Neural progenitor cell (in vitro differentiated cells): ENCODE measurements around the gene SELENOW. TPM values are rescaled to one million over a fixed set of nuclear protein-coding genes. Genes with fewer than 3 reads are reported as not detected.
"Not testable (repeated sequence)": the region's sequence is repeated elsewhere in the genome, so short reads cannot be mapped to it uniquely, and the experiment has no call there.

ENCODE experiments used
- DNase-seq: peaks from one replicate; pipeline ENCODE4 v3.0.0-alpha.2; 2016; ENCODE audit warnings: low spot score
- H2AFZ ChIP-seq: fragments of 200-600 bp; sonication (generic); replicated peaks from 2 replicates; pipeline ENCODE4 v1.6.1; 2016; ENCODE audit warnings: antibody characterized with exemption
- H3F3A ChIP-seq: fragments of 200-600 bp; sonication (generic); 2 replicates; pipeline ENCODE4 v1.6.1; 2016; ENCODE audit warnings: antibody characterized with exemption, low read depth
- H3K27ac ChIP-seq: fragments of 200-600 bp; sonication (generic); 2 replicates; pipeline ENCODE4 v1.5.1; 2016; ENCODE audit warnings: mild to moderate bottlenecking
- H3K27me3 ChIP-seq: fragments of 200-600 bp; sonication (generic); 2 replicates; pipeline ENCODE4 v1.6.1; 2016; ENCODE audit warnings: mild to moderate bottlenecking, moderate library complexity
- H3K36me3 ChIP-seq: fragments of 200-600 bp; sonication (generic); 2 replicates; pipeline ENCODE4 v1.5.1; 2016
- H3K4me1 ChIP-seq: fragments of 200-600 bp; sonication (generic); 2 replicates; pipeline ENCODE4 v1.6.1; 2016; ENCODE audit warnings: mixed run types
- H3K4me2 ChIP-seq: fragments of 200-600 bp; sonication (generic); 2 replicates; pipeline ENCODE4 v1.6.1; 2016
- H3K4me3 ChIP-seq: fragments of 200-600 bp; sonication (generic); 2 replicates; pipeline ENCODE4 v1.5.1; 2016
- H3K79me2 ChIP-seq: fragments of 200-600 bp; sonication (generic); 2 replicates; pipeline ENCODE4 v1.6.1; 2016; ENCODE audit warnings: low read depth
- H3K9ac ChIP-seq: fragments of 200-600 bp; sonication (generic); 2 replicates; pipeline ENCODE4 v1.6.1; 2016
- H3K9me3 ChIP-seq: fragments of 200-600 bp; sonication (generic); 2 replicates; pipeline ENCODE4 v1.5.1; 2016; ENCODE audit warnings: low read depth
- H4K20me1 ChIP-seq: fragments of 200-600 bp; sonication (generic); 2 replicates; pipeline ENCODE4 v1.6.1; 2016; ENCODE audit warnings: low read depth
- H3K27ac Mint-ChIP-seq: 3 replicates; pipeline ENCODE4 v1.8.0; 2021; ENCODE audit warnings: mixed read lengths
- H3K27me3 Mint-ChIP-seq: 2 replicates; pipeline ENCODE4 v1.8.0; 2022; ENCODE audit warnings: low read depth, mild to moderate bottlenecking, inconsistent platforms, moderate library complexity, mixed read lengths; ENCODE audit not compliant: insufficient read depth
- H3K36me3 Mint-ChIP-seq: 3 replicates; pipeline ENCODE4 v1.8.0; 2021; ENCODE audit warnings: mixed read lengths
- H3K4me1 Mint-ChIP-seq: 3 replicates; pipeline ENCODE4 v1.8.0; 2021; ENCODE audit warnings: mixed read lengths
- H3K4me3 Mint-ChIP-seq: 3 replicates; pipeline ENCODE4 v1.8.0; 2021; ENCODE audit warnings: mild to moderate bottlenecking, moderate library complexity, mixed read lengths
- H3K9me3 Mint-ChIP-seq: 3 replicates; pipeline ENCODE4 v1.8.0; 2020; ENCODE audit warnings: mixed read lengths
- EZH2 ChIP-seq: fragments of 200-600 bp; sonication (generic); IDR thresholded peaks from 2 replicates; pipeline ENCODE4 v1.6.1; 2017; ENCODE audit warnings: antibody characterized with exemption, mild to moderate bottlenecking, moderate library complexity
- EZH2phosphoT487 ChIP-seq: fragments of 200-600 bp; sonication (generic); IDR thresholded peaks from 2 replicates; pipeline ENCODE4 v1.6.1; 2017; ENCODE audit warnings: antibody characterized with exemption
- total RNA-seq: library from RNA; depleted of rRNA; stranded (reverse); fragments of >200 nt; gene quantifications from 2 replicates; pipeline ENCODE4 v1.2.3, GENCODE V29; 2015; ENCODE audit warnings: low replicate concordance
- TF ChIP-seq, protein P1 (sequence below): fragments of 200-600 bp; sonication (generic); IDR thresholded peaks from 2 replicates; pipeline ENCODE4 v1.5.1; 2017; ENCODE audit warnings: antibody characterized with exemption, mild to moderate bottlenecking

Gene SELENOW
- total RNA-seq, 1 donor from 2014 or later = 234 TPM

DNA sequence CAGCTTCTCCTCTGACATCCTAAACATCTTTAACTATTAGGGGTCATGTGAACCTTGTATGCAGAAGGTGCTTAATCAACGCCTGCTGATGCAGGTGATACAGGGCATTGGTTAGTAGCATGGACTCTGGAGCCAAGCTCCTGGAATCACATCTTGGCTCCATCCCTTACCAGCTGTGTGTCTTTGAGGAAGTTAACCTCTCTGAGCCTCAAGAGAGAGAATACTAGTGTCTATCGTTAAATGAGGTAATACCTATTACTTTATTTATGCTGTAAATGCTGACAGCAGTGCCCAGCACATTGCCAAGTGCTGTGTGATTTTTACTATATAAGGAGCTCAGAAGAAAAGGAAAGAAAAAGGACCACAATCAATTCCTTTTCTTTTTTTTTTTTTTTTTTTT lies 11.2 kb upstream of the SELENOW start:
- Histone ChIP-seq H3K4me2 (no peak overlapping the region), H3K27ac (no peak overlapping the region), H3K9me3 (no peaks in the 10 kb centered on the region), H3K36me3 (no peaks in the 10 kb centered on the region), H3K4me3 (no peak overlapping the region), H3K9ac (no peak overlapping the region), H2AFZ (no peak overlapping the region), H4K20me1 (no peaks in the 10 kb centered on the region), H3K27me3 (no peaks in the 10 kb centered on the region), H3F3A (peaks cover 3% of the 10 kb centered on the region), H3K4me1 (peaks cover 6% of the 10 kb centered on the region), H3K79me2 (no peaks in the 10 kb centered on the region)
- Mint-ChIP-seq H3K4me1 (peaks cover 13% of the 10 kb centered on the region), H3K36me3 (no peaks in the 10 kb centered on the region), H3K27ac (no peak overlapping the region), H3K9me3 (no peaks in the 10 kb centered on the region), H3K27me3 (peaks cover 6% of the 10 kb centered on the region), H3K4me3 (no peak overlapping the region)
- DNase-seq = no peak
- no peak for TF ChIP-seq EZH2
- TF ChIP-seq, protein P1, sequence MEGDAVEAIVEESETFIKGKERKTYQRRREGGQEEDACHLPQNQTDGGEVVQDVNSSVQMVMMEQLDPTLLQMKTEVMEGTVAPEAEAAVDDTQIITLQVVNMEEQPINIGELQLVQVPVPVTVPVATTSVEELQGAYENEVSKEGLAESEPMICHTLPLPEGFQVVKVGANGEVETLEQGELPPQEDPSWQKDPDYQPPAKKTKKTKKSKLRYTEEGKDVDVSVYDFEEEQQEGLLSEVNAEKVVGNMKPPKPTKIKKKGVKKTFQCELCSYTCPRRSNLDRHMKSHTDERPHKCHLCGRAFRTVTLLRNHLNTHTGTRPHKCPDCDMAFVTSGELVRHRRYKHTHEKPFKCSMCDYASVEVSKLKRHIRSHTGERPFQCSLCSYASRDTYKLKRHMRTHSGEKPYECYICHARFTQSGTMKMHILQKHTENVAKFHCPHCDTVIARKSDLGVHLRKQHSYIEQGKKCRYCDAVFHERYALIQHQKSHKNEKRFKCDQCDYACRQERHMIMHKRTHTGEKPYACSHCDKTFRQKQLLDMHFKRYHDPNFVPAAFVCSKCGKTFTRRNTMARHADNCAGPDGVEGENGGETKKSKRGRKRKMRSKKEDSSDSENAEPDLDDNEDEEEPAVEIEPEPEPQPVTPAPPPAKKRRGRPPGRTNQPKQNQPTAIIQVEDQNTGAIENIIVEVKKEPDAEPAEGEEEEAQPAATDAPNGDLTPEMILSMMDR = no peak
- no peak for TF ChIP-seq EZH2phosphoT487

DNA sequence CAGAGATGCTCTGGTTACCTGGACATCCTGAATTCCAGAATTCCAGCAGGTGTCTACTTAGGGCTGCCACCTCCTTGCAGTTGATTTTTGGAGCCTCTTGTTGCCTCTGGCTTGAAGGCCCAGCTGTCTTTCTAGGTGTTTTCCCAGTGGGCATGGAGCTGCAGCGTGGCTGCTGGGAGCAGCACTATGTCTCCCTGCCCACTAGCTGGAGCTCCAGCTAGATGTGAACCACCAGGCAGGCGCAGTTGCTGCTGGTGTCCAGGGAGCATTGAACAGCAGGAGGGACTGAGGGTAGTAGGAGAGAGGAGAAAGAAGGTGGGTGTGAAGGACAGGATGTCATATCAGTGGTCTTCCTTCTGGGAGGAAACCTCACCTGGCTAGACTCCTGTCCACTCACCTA lies 9.9 kb upstream of the SELENOW start:
- Mint-ChIP-seq H3K27ac (no peak overlapping the region), H3K4me3 (no peak overlapping the region), H3K9me3 (no peaks in the 10 kb centered on the region), H3K27me3 (peaks cover 6% of the 10 kb centered on the region), H3K4me1 (peaks cover 16% of the 10 kb centered on the region), H3K36me3 (no peaks in the 10 kb centered on the region)
- H3K4me2 ChIP-seq = no peak overlapping the region
- H4K20me1 ChIP-seq = no peaks in the 10 kb centered on the region
- TF ChIP-seq EZH2 (no peak), EZH2phosphoT487 (no peak)
- TF ChIP-seq, protein P1 = no peak
- H3K4me1 ChIP-seq = peaks cover 6% of the 10 kb centered on the region
- no peaks in the 10 kb centered on the region for H3K27me3 ChIP-seq
- no peaks in the 10 kb centered on the region for H3K79me2 ChIP-seq
- no peaks in the 10 kb centered on the region for H3K36me3 ChIP-seq
- no peak overlapping the region for H3K4me3 ChIP-seq
- no peak overlapping the region for H3K27ac ChIP-seq
- no peak for DNase-seq
- H3F3A ChIP-seq = peaks cover 4% of the 10 kb centered on the region
- H3K9ac ChIP-seq = no peak overlapping the region
- H2AFZ ChIP-seq = no peak overlapping the region
- H3K9me3 ChIP-seq = no peaks in the 10 kb centered on the region

DNA sequence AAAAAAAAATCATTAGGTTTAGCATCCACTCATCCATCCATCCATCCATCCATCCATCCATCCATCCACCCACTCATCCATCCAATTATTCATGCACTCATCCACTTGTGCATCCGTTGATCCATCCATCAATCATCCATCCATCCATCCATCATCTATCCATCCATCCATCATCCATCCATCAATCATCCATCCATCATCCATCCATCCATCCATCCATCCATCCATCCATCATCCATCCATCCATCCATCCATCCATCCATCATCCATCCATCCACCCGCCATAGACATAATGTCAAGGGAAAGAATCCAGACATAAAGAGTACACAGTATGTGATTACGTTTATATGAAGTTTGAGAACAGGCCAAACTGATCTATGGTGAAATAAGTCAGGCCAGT lies 9.0 kb upstream of the SELENOW start:
- Mint-ChIP-seq H3K9me3 (no peaks in the 10 kb centered on the region), H3K36me3 (no peaks in the 10 kb centered on the region), H3K4me3 (no peak overlapping the region), H3K4me1 (peaks cover 23% of the 10 kb centered on the region), H3K27me3 (peaks cover 10% of the 10 kb centered on the region), H3K27ac (no peak overlapping the region)
- H3K9me3 ChIP-seq = no peaks in the 10 kb centered on the region
- H2AFZ ChIP-seq = no peak overlapping the region
- H4K20me1 ChIP-seq = no peaks in the 10 kb centered on the region
- H3K4me1 ChIP-seq = peaks cover 12% of the 10 kb centered on the region
- no peak overlapping the region for H3K4me3 ChIP-seq
- H3K27ac ChIP-seq = no peak overlapping the region
- DNase-seq = no peak
- no peaks in the 10 kb centered on the region for H3K79me2 ChIP-seq
- no peaks in the 10 kb centered on the region for H3K27me3 ChIP-seq
- TF ChIP-seq EZH2 (no peak), EZH2phosphoT487 (no peak)
- TF ChIP-seq, protein P1 = no peak
- no peak overlapping the region for H3K4me2 ChIP-seq
- H3K9ac ChIP-seq = no peak overlapping the region
- H3K36me3 ChIP-seq = no peaks in the 10 kb centered on the region
- H3F3A ChIP-seq = peaks cover 10% of the 10 kb centered on the region

DNA sequence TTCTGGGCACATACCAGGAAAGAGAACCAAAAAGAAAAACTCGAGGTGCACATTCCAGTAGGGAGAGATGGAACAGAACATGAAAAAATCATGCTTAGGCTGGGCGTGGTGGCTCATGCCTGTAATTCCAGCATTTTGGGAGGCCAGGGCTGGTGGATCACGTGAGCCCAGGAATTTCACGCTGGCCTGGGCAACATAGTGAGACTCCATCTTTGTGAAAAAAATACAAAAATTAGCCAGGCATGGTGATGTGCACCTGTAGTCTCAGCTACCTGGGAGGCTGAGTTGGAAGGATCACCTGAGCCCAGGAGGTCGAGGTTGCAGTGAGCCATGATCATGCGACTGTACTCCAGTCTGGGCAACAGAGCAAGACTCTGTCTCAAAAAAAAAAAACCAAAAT lies 7.2 kb upstream of the SELENOW start:
- not testable (repeated sequence) for H3K27ac Mint-ChIP-seq, H3K4me3 Mint-ChIP-seq, H3K27me3 ChIP-seq, H3K36me3 ChIP-seq, H3K4me3 ChIP-seq, H4K20me1 ChIP-seq, H3K9me3 ChIP-seq, H3K27ac ChIP-seq, H2AFZ ChIP-seq, H3K4me2 ChIP-seq, H3K9me3 Mint-ChIP-seq, H3F3A ChIP-seq, DNase-seq, H3K36me3 Mint-ChIP-seq, H3K79me2 ChIP-seq, H3K9ac ChIP-seq
- H3K4me1 Mint-ChIP-seq = peaks cover 20% of the 10 kb centered on the region
- peaks cover 12% of the 10 kb centered on the region for H3K4me1 ChIP-seq
- H3K27me3 Mint-ChIP-seq = peaks cover 10% of the 10 kb centered on the region
